ENCODE results near the gene LTBP4.
"Not testable (repeated sequence)": the region's sequence is repeated elsewhere in the genome, so short reads cannot be mapped to it uniquely, and the experiment has no call there.

The LTBP4 gene

GRCh38 chr19:40578442-40578908 is 22.7 kb upstream of the LTBP4 start:
- DNase-seq = no peak

GRCh38 chr19:40580619-40581018 is 20.6 kb upstream of the LTBP4 start:
- DNase-seq = no peak

- no peak for DNase-seq
Measured at GRCh38 chr19:40581531-40581930, 19.6 kb upstream of the LTBP4 start.

GRCh38 chr19:40582467-40582866 is 18.7 kb upstream of the LTBP4 start:
- no peak for DNase-seq

GRCh38 chr19:40583283-40583682 is 17.9 kb upstream of the LTBP4 start:
- no peak for DNase-seq

- DNase-seq = no peak
Measured at GRCh38 chr19:40584007-40584406, 17.2 kb upstream of the LTBP4 start.

GRCh38 chr19:40585241-40585981 is 15.8 kb upstream of the LTBP4 start:
- DNase-seq = no peak

- no peak for DNase-seq
Measured at GRCh38 chr19:40585982-40586422, 15.2 kb upstream of the LTBP4 start.

GRCh38 chr19:40586611-40587010 is 14.6 kb upstream of the LTBP4 start:
- DNase-seq = no peak

- DNase-seq = no peak
Measured at GRCh38 chr19:40588110-40588854, 12.9 kb upstream of the LTBP4 start.

GRCh38 chr19:40588926-40589569 is 12.1 kb upstream of the LTBP4 start:
- DNase-seq = no peak

GRCh38 chr19:40589591-40590429 is 11.4 kb upstream of the LTBP4 start:
- DNase-seq = no peak

GRCh38 chr19:40590464-40591265 is 10.5 kb upstream of the LTBP4 start:
- no peak for DNase-seq

- DNase-seq = not testable (repeated sequence)
Measured at GRCh38 chr19:40591724-40592123, 9.4 kb upstream of the LTBP4 start.

GRCh38 chr19:40592170-40592569 is 9.0 kb upstream of the LTBP4 start:
- peak; percentile 24 for DNase-seq

- DNase-seq = no peak
Measured at GRCh38 chr19:40594255-40594654, 6.9 kb upstream of the LTBP4 start.

GRCh38 chr19:40594657-40595091 is 6.5 kb upstream of the LTBP4 start:
- DNase-seq = no peak

- DNase-seq = no peak
Measured at GRCh38 chr19:40596608-40597328, 4.4 kb upstream of the LTBP4 start.

GRCh38 chr19:40597329-40597838 is 3.8 kb upstream of the LTBP4 start:
- no peak for DNase-seq

GRCh38 chr19:40598121-40598917 is 2.9 kb upstream of the LTBP4 start:
- peak; percentile 78 for DNase-seq
